OCI-M1 (cell line): ENCODE measurements around the gene DNHD1.

Experiments used
- DNase-seq: peaks from one replicate; lab custom pipeline; 2025; lab: John Stamatoyannopoulos, UW

DNHD1 gene

GRCh38 chr11:6611092-6611962, 114.2 kb downstream of the DNHD1 start:
- DNase-seq = peak; percentile 43

GRCh38 chr11:6611963-6612212, 114.8 kb downstream of the DNHD1 start:
- DNase-seq = no peak

GRCh38 chr11:6612213-6613041, 115.3 kb downstream of the DNHD1 start, which contains the start of gene TAF10:
Gene TAF10 (minus strand): TSS chr11:6612216. CDS start chr11:6612189, 27 bp downstream.
- peak; percentile 97 for DNase-seq

GRCh38 chr11:6613496-6613895, 116.4 kb downstream of the DNHD1 start:
- no peak for DNase-seq

GRCh38 chr11:6614446-6614845, 117.4 kb downstream of the DNHD1 start:
- DNase-seq = no peak

- no peak for DNase-seq
Measured at GRCh38 chr11:6615046-6615445, 118.0 kb downstream of the DNHD1 start.

- no peak for DNase-seq
Measured at GRCh38 chr11:6615882-6616585, 119.0 kb downstream of the DNHD1 start.

GRCh38 chr11:6616596-6617250, 119.6 kb downstream of the DNHD1 start:
- no peak for DNase-seq

- DNase-seq = no peak
Measured at GRCh38 chr11:6617315-6617781, 120.3 kb downstream of the DNHD1 start.

GRCh38 chr11:6618117-6619003, 121.3 kb downstream of the DNHD1 start:
- peak; percentile 79 for DNase-seq

- DNase-seq = peak; percentile 95
Measured at GRCh38 chr11:6619004-6619745, 122.1 kb downstream of the DNHD1 start, which contains the start of gene TPP1. Gene TPP1 (minus strand): TSS chr11:6619422. CDS start chr11:6619400, 22 bp downstream.

GRCh38 chr11:6620636-6621035, 123.6 kb downstream of the DNHD1 start:
- no peak for DNase-seq
